ENCODE results near the gene ZNF367. TPM values are rescaled to one million over a fixed set of nuclear protein-coding genes. Genes with fewer than 3 reads are reported as not detected.
A peak's percentile ranks its signal among the peaks of the same experiment; 100 is the strongest.

The ZNF367 gene
- total and polyA plus RNA-seq, 8 donors = 0.58 to 9.8 (median 1.8) TPM; not detected in 1

DNA sequence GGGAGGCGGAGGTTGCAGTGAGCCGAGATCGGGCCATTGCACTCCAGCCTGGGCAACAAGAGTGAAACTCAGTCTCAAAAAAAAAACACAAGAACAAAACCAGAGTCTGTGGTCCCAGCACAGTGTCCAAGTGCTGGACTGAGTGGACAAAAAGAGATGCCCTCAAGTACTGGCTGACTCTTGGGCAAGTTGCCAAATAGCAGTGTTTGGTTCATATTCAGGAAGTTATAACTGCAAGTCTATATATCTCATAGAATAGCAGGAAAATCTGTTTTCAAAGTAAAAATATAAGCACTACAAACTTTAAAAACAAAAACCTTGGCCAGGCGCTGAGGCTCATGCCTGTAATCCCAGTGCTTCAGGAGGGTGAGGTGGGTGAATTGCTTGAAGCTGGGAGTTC, 39.1 kb upstream of the ZNF367 start:
- Histone ChIP-seq H3K9me3 (no peaks in the 10 kb centered on the region), H3K4me1 (peaks cover 0 to 12% (median 2%) of the 10 kb centered on the region in 4 donors), H3K36me3 (peaks cover 0 to 20% (median 7%) of the 10 kb centered on the region in 4 donors), H3K27me3 (no peaks in the 10 kb centered on the region), H3K4me3 (no peak overlapping the region), H3K27ac (no peak overlapping the region)
- TF ChIP-seq, protein P1, sequence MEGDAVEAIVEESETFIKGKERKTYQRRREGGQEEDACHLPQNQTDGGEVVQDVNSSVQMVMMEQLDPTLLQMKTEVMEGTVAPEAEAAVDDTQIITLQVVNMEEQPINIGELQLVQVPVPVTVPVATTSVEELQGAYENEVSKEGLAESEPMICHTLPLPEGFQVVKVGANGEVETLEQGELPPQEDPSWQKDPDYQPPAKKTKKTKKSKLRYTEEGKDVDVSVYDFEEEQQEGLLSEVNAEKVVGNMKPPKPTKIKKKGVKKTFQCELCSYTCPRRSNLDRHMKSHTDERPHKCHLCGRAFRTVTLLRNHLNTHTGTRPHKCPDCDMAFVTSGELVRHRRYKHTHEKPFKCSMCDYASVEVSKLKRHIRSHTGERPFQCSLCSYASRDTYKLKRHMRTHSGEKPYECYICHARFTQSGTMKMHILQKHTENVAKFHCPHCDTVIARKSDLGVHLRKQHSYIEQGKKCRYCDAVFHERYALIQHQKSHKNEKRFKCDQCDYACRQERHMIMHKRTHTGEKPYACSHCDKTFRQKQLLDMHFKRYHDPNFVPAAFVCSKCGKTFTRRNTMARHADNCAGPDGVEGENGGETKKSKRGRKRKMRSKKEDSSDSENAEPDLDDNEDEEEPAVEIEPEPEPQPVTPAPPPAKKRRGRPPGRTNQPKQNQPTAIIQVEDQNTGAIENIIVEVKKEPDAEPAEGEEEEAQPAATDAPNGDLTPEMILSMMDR (IDR thresholded peaks at IDR 0.05) = no peak
- TF ChIP-seq POLR2AphosphoS5 (IDR thresholded peaks at IDR 0.05) (no peak), EP300 (IDR thresholded peaks at IDR 0.05) (no peak), POLR2A (IDR thresholded peaks at IDR 0.05) (no peak)
- DNase-seq = peak in 1 of 2 donors; percentile 42
- intact Hi-C loops (cut with DNase I; ENCODE audit: low total_unique reads) = no loop called here
- 82 to 99% (median 94%) methylated on average over 4 of the region's 4 CpGs for WGBS, 5 donors

DNA sequence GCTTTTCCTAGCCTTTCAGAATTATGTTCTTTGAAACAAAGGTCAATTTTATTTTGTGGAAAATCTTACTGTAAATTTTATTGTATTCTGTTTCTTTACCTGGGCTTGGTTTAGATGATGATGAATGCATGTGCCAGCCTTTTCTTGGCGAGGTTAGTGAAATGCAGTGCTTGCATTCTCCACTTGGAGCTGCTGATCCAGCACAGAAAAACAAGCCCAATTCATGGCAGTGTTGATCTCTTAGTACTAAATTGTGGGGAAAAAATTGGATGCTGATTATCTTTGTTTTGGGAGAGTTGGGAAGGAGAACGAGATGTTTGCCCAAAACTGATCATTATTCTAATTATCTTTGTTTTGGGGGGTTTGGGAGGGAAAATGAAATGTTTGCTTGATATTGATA, 35.5 kb upstream of the ZNF367 start:
- peaks cover 5 to 35% (median 21%) of the 10 kb centered on the region in 4 donors for H3K4me1 ChIP-seq
- DNase-seq = peak in 1 of 2 donors; percentile 67
- H3K27ac ChIP-seq = no peak overlapping the region
- TF ChIP-seq POLR2AphosphoS5 (IDR thresholded peaks at IDR 0.05) (no peak), POLR2A (IDR thresholded peaks at IDR 0.05) (no peak), EP300 (IDR thresholded peaks at IDR 0.05) (no peak)
- TF ChIP-seq, protein P1 (IDR thresholded peaks at IDR 0.05) = peak in 5 of 7 experiments; percentile 13 to 45 (median 31)
- H3K27me3 ChIP-seq = peaks cover 0 to 1% (median 0%) of the 10 kb centered on the region in 3 donors
- H3K36me3 ChIP-seq = peaks cover 0 to 5% (median 2%) of the 10 kb centered on the region in 4 donors
- WGBS, 5 donors = 29 to 49% (median 43%) methylated on average over 2 of the region's 2 CpGs
- no peaks in the 10 kb centered on the region for H3K9me3 ChIP-seq
- H3K4me3 ChIP-seq = no peak overlapping the region
- intact Hi-C loops (cut with DNase I; ENCODE audit: low total_unique reads) = no loop called here

DNA sequence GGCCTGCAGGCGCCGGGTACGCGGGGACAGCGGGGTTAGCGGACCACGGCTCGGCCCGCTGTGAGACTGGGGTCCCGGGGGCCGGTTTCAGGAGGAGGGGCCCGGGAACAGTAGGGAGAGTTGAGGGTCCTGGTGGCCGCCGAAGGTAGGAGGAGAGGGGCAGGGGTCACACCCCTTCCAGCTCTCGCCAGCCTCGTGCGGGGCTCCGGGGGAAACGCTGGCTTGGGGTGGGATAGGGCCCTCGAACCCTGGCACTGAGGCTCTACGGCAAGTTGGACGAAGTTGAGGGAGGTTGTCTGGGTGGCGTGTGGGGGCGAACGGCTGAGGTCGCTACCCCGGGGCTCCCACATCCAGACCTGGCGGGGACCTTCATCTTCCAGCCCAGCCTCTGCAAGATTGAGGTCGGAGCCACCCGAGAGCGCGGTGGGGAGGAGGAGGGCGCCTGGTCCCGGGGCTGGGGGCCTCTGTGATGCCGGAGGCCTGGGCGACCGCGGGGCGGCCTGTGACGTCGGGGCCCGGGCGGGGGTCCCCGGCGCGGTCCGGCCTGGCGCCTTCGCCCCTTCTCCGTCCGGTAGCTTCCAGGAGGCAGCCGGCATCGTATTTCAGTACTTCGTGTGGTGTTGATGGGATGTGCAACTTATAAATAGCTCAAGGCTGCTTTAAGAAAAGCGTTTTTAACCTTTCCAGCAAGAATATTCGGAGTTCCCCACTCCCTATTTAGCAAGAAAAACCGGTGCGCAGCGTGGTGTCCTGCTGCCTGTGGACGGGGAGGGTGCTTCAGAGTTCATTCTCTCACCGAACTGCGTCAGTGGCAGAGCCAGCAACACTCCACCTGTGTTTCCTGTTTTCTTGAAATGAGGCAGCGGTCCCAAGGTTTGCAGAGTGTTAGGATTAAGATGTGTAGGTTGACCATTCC, 32.7 kb upstream of the ZNF367 start:
- no peak for TF ChIP-seq POLR2AphosphoS5 (IDR thresholded peaks at IDR 0.05)
- TF ChIP-seq EP300 (IDR thresholded peaks at IDR 0.05) = no peak
- TF ChIP-seq POLR2A (IDR thresholded peaks at IDR 0.05) = no peak
- TF ChIP-seq, protein P1 (IDR thresholded peaks at IDR 0.05) = no peak
- H3K27me3 ChIP-seq = peaks cover 0 to 5% (median 0%) of the 10 kb centered on the region in 3 donors
- WGBS, 5 donors = 1 to 4% (median 2%) methylated on average over 40 to 63 of the region's 63 CpGs
- intact Hi-C loops (cut with DNase I; ENCODE audit: low total_unique reads) = no loop called here
- peak overlapping the region; percentile 79 to 93 (median 90) for H3K27ac ChIP-seq
- no peaks in the 10 kb centered on the region for H3K9me3 ChIP-seq
- peak overlapping the region; percentile 71 to 85 (median 74) for H3K4me3 ChIP-seq
- DNase-seq = peak; percentile 32 to 71
- H3K4me1 ChIP-seq = peaks cover 5 to 35% (median 21%) of the 10 kb centered on the region in 4 donors
- H3K36me3 ChIP-seq = no peaks in the 10 kb centered on the region

DNA sequence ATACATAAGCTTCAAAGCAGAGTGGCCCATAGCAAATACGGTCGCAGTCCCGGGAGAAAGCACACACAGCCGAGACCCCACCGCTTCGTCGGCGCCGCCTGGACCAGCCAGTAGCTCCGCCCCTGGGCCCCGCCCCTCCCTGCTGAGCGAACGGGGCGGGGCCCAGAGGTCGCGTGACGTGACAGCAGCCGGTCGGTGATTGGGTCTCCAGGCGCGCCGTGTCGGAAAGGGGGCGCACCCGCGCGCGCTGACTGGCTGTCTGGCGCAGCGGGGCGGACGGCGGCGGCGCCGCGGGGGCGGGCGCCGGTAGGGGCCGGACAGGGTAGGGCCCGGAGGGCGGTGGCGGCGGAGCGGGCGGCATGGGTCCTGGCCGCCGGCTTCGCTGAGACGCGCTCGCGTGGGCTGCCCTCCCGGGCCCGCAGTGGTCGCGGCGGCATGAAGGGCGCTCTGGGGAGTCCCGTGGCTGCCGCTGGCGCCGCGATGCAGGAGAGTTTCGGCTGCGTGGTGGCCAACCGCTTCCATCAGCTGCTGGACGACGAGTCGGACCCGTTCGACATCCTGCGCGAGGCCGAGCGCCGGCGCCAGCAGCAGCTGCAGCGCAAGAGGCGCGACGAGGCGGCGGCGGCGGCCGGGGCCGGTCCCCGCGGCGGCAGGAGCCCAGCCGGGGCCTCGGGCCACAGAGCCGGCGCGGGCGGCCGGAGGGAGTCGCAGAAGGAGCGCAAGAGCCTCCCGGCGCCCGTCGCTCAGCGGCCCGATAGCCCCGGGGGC, 31.9 kb upstream of the ZNF367 start, which contains the start of gene HABP4:
TSS of gene HABP4 (plus strand) at position 325 of the 768 bp plus-strand sequence. CDS start at position 436, 111 bp downstream.
- Histone ChIP-seq H3K9me3 (no peaks in the 10 kb centered on the region), H3K27me3 (peaks cover 0 to 5% (median 0%) of the 10 kb centered on the region in 3 donors), H3K36me3 (no peaks in the 10 kb centered on the region), H3K4me1 (peaks cover 5 to 35% (median 21%) of the 10 kb centered on the region in 4 donors), H3K4me3 (peak within 1 kb of the TSS; percentile 71 to 85 (median 74)), H3K27ac (peak within 1 kb of the TSS; percentile 79 to 93 (median 90))
- intact Hi-C loops (cut with DNase I; ENCODE audit: low total_unique reads) = no loop called here
- TF ChIP-seq POLR2AphosphoS5 (IDR thresholded peaks at IDR 0.05) (peak; percentile 13 to 71 (median 21)), POLR2A (IDR thresholded peaks at IDR 0.05) (no peak)
- TF ChIP-seq, protein P1 (IDR thresholded peaks at IDR 0.05) = peak in 1 of 7 experiments; percentile 11
- 0 to 1% (median 1%) methylated on average over 47 to 108 of the region's 108 CpGs for WGBS, 5 donors
- DNase-seq = peak; percentile 98 to 99
